Endothelial cell (in vitro differentiated cells): Measurements from ENCODE around the gene PPT2. TPM values are rescaled to one million over a fixed set of nuclear protein-coding genes. Genes with fewer than 3 reads are reported as not detected.
"Not testable (repeated sequence)": the region's sequence is repeated elsewhere in the genome, so short reads cannot be mapped to it uniquely, and the experiment has no call there.

Experiments used
- DNase-seq: peaks from one replicate; pipeline ENCODE4 v3.0.0; 2021; ENCODE audit warnings: low spot score
- H3K27ac Mint-ChIP-seq: one replicate; pipeline ENCODE4 v1.8.0; 2021; ENCODE audit warnings: mixed read lengths, inconsistent platforms; ENCODE audit not compliant: unreplicated experiment
- H3K27me3 Mint-ChIP-seq: one replicate; pipeline ENCODE4 v1.8.0; 2021; ENCODE audit warnings: mild to moderate bottlenecking, moderate library complexity, mixed read lengths, inconsistent platforms; ENCODE audit not compliant: unreplicated experiment
- H3K36me3 Mint-ChIP-seq: one replicate; pipeline ENCODE4 v1.8.0; 2021; ENCODE audit warnings: mild to moderate bottlenecking, low read depth, mixed read lengths, inconsistent platforms; ENCODE audit not compliant: unreplicated experiment
- H3K4me1 Mint-ChIP-seq: one replicate; pipeline ENCODE4 v1.8.0; 2021; ENCODE audit warnings: mild to moderate bottlenecking, mixed read lengths, inconsistent platforms; ENCODE audit not compliant: unreplicated experiment
- H3K4me3 Mint-ChIP-seq: one replicate; pipeline ENCODE4 v1.8.0; 2021; ENCODE audit warnings: mild to moderate bottlenecking, mixed read lengths, inconsistent platforms; ENCODE audit not compliant: unreplicated experiment
- H3K9me3 Mint-ChIP-seq: one replicate; pipeline ENCODE4 v1.8.0; 2021; ENCODE audit warnings: mixed read lengths, inconsistent platforms; ENCODE audit not compliant: unreplicated experiment
- microRNA-seq: library from miRNA; unstranded; fragments of <30 nt; microRNA quantifications from one replicate; pipeline ENCODE4, GENCODE V29; 2020; ENCODE audit not compliant: unreplicated experiment
- total RNA-seq: library from RNA; stranded (reverse); fragmentation: NEBNext Ultra II Directional; extraction: Animal tissue kit (Norgen Biotek cat#: 25700); gene quantifications from one replicate; pipeline ENCODE4 v1.2.1, GENCODE V29; 2021; ENCODE audit not compliant: unreplicated experiment
- TF ChIP-seq, protein P1 (sequence below): fragments of 200-600 bp; sonication (generic); IDR thresholded peaks from one replicate; pipeline ENCODE4 v1.5.0; 2021; ENCODE audit warnings: antibody characterized with exemption; ENCODE audit not compliant: unreplicated experiment

Gene PPT2
- total RNA-seq, 1 donor from 2014 or later, result 44.4 TPM

DNA sequence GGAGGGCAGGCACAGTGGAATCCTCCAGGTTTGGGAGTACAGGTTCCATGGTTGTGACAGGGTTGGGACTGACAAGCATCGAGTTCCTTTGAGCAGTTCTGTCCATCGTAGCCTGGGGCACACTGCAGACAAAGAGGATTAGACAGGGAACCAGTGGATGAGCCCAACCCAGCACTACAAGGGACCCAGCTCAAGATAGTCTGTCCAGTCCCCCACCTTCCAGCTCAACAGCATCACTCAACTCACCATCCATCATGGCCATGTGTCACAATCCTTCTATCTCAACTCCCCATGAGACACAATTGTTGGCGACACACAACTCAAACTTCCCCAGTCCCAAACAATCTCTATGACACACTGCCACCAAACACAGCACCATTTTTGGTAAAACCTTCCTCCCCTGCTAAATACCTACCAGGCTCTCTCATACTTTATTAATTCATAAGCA, 50.4 kb downstream of the PPT2 start:
- Mint-ChIP-seq H3K4me3 (peak overlapping the region; percentile 12), H3K27ac (peak overlapping the region; percentile 26), H3K4me1 (peaks cover 6% of the 10 kb centered on the region), H3K9me3 (no peaks in the 10 kb centered on the region), H3K27me3 (peaks cover 2% of the 10 kb centered on the region), H3K36me3 (peaks cover 43% of the 10 kb centered on the region)
- TF ChIP-seq, protein P1, sequence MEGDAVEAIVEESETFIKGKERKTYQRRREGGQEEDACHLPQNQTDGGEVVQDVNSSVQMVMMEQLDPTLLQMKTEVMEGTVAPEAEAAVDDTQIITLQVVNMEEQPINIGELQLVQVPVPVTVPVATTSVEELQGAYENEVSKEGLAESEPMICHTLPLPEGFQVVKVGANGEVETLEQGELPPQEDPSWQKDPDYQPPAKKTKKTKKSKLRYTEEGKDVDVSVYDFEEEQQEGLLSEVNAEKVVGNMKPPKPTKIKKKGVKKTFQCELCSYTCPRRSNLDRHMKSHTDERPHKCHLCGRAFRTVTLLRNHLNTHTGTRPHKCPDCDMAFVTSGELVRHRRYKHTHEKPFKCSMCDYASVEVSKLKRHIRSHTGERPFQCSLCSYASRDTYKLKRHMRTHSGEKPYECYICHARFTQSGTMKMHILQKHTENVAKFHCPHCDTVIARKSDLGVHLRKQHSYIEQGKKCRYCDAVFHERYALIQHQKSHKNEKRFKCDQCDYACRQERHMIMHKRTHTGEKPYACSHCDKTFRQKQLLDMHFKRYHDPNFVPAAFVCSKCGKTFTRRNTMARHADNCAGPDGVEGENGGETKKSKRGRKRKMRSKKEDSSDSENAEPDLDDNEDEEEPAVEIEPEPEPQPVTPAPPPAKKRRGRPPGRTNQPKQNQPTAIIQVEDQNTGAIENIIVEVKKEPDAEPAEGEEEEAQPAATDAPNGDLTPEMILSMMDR, result no peak
- no peak for DNase-seq

DNA sequence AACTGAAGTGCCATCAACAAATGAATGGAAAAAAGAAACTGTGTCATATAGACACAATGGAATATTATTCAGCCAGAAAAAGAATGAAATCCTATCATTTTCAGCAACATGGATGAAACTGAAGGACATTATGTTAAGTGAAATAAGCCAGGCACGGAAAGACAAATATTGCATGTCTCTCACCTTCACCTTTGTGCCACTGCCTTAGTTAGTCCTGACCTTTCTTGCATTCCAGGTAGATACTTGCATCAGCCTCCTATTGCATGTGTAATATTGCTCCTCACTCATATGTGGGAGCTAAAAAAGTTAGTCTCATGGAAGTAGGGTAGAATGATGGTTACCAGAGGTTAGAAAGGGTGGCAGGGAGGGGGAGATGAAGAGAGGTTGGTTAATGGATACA, 55.1 kb downstream of the PPT2 start:
- H3K4me1 Mint-ChIP-seq, result peaks cover 4% of the 10 kb centered on the region
- TF ChIP-seq, protein P1, result no peak
- no peak overlapping the region for H3K27ac Mint-ChIP-seq
- peaks cover 53% of the 10 kb centered on the region for H3K36me3 Mint-ChIP-seq
- DNase-seq, result no peak
- H3K27me3 Mint-ChIP-seq, result peaks cover 6% of the 10 kb centered on the region
- H3K4me3 Mint-ChIP-seq, result peak overlapping the region; percentile 76
- no peaks in the 10 kb centered on the region for H3K9me3 Mint-ChIP-seq

DNA sequence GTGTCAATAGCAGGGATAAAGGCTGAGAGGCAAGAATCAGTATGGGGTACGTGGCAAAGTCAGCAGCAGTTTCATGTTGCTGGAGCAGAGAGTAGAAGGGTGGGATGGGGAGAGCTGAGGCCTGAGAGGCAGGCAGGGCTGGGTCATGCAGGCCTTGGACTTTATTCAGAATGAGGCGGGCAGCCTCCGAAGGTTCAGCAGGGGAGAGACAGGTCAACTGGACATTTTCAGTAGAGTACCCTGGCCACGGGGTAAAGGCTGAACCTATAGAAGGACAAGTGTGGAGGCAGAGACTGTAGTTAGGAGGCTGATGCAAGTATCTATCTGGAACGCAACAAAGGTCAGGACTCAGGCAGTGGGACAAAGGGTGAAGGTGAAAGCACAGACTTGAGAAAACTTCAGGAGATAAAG, 56.3 kb downstream of the PPT2 start:
- DNase-seq, result no peak
- Mint-ChIP-seq H3K4me1 (peaks cover 4% of the 10 kb centered on the region), H3K4me3 (peak overlapping the region; percentile 52), H3K9me3 (no peaks in the 10 kb centered on the region), H3K36me3 (peaks cover 54% of the 10 kb centered on the region), H3K27me3 (peaks cover 7% of the 10 kb centered on the region), H3K27ac (peak overlapping the region; percentile 24)
- TF ChIP-seq, protein P1, result no peak

DNA sequence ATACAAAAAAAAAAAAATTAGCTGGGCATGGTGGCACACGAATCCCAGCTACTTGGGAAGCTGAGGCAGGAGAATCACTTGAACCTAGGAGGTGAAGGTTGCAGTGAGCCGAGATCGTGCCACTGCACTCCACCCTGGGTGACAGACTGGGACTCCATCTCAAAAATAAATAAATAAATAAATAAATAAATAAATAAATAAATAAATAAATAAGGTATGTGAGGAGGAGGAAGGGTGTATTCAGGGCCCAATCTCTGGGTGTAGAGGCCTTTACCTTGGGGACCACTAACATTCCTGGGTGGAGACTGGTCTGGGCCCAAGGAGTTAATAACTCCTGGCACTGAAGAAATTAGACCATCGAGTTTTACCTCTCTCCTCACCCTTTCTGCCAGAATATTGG, 57.5 kb downstream of the PPT2 start:
- H3K9me3 Mint-ChIP-seq, DNase-seq, H3K4me3 Mint-ChIP-seq, H3K27ac Mint-ChIP-seq, H3K27me3 Mint-ChIP-seq: not testable (repeated sequence)
- peaks cover 57% of the 10 kb centered on the region for H3K36me3 Mint-ChIP-seq
- peaks cover 12% of the 10 kb centered on the region for H3K4me1 Mint-ChIP-seq

DNA sequence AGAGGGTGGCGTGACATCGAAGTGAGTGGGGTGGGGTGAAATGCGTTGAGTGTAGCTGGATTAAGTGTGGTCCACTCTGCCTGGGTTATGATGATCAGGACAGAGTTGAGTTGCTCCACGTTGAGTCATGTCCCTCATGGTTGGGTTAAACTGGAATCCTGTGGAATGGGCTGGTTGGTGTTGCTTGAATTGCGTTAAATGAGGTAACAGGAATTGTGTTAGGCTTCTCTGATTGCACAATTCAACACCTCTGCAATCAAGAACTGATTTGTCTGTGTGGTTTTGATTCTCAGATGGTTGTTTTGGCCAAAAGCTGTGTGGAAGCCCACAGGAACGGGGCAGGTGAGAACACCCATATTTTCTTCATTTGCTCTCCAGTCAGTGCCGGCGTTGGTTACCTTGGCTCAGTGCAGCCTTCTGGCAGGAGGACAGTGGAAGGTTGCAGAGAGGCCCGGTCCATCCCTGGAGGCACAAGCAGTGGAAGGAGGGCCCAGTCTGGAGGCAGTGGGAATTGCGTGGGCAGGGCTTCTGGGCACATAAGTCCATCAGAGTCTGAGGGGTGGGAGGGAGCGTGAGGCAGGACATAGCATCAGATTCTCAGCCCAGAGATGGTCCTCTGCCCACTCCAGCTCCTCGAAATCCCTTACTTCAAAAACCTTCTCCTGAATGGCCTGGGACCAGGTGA, 58.3 kb downstream of the PPT2 start:
- Mint-ChIP-seq H3K4me3 (peak overlapping the region; percentile 79), H3K36me3 (peaks cover 59% of the 10 kb centered on the region), H3K4me1 (peaks cover 17% of the 10 kb centered on the region), H3K27ac (no peak overlapping the region), H3K9me3 (no peaks in the 10 kb centered on the region), H3K27me3 (peaks cover 7% of the 10 kb centered on the region)
- TF ChIP-seq, protein P1, result no peak
- no peak for DNase-seq

Small RNA genes within 50 kb of the gene (microRNA-seq; reads per million reads assigned to microRNA genes)
- gene MIR6721, result 8.8 reads per million, percentile 57 among the genes with 10 or more reads in this experiment
- not detected for gene MIR6833

Other genes with a start within 250 kb of the PPT2 start
- gene C2, start 226.4 kb upstream of the PPT2 start, total RNA-seq, result 0.82 TPM
- gene CFB, start 208.0 kb upstream of the PPT2 start, total RNA-seq, result not detected
- 47.8 TPM for gene NELFE, start 195.2 kb upstream of the PPT2 start, total RNA-seq
- 63.4 TPM for gene SKIC2, start 195.0 kb upstream of the PPT2 start, total RNA-seq
- 12.6 TPM for gene DXO, start 182.0 kb upstream of the PPT2 start, total RNA-seq
- 6.1 TPM for gene C4A, start 172.1 kb upstream of the PPT2 start, total RNA-seq
- 4.6 TPM for gene C4B, start 139.3 kb upstream of the PPT2 start, total RNA-seq
- gene CYP21A2, start 115.7 kb upstream of the PPT2 start, total RNA-seq, result 0.44 TPM
- 7.5 TPM for gene TNXB, start 44.8 kb upstream of the PPT2 start, total RNA-seq
- gene ATF6B, start 25.9 kb upstream of the PPT2 start, total RNA-seq, result 72.9 TPM
- 5.2 TPM for gene FKBPL, start 23.9 kb upstream of the PPT2 start, total RNA-seq
- 2.1 TPM for gene PRRT1, start 2.2 kb upstream of the PPT2 start, total RNA-seq
- 37.4 TPM for gene EGFL8, start 10.5 kb downstream of the PPT2 start, total RNA-seq
- 93.3 TPM for gene AGPAT1, start 21.9 kb downstream of the PPT2 start, total RNA-seq
- gene RNF5, start 24.3 kb downstream of the PPT2 start, total RNA-seq, result 44.4 TPM
- 42.2 TPM for gene AGER, start 30.1 kb downstream of the PPT2 start, total RNA-seq
- 308 TPM for gene PBX2, start 36.1 kb downstream of the PPT2 start, total RNA-seq
- 49.0 TPM for gene GPSM3, start 38.5 kb downstream of the PPT2 start, total RNA-seq
- 151 TPM for gene NOTCH4, start 69.9 kb downstream of the PPT2 start, total RNA-seq
- gene TSBP1, start 217.8 kb downstream of the PPT2 start, total RNA-seq, result not detected